ENCODE data around the gene EML1.

Gene EML1

GRCh38 chr14:99908653-99909250 is 115.5 kb downstream of the EML1 start:
- no peak for DNase-seq

GRCh38 chr14:99909513-99910064 is 116.4 kb downstream of the EML1 start:
- DNase-seq: no peak

- no peak for DNase-seq
Observed at GRCh38 chr14:99910337-99911309, 117.4 kb downstream of the EML1 start.

GRCh38 chr14:99915305-99916090 is 122.3 kb downstream of the EML1 start:
- DNase-seq: no peak

GRCh38 chr14:99916091-99916383 is 122.8 kb downstream of the EML1 start:
- DNase-seq: no peak

- DNase-seq: no peak
Observed at GRCh38 chr14:99918781-99919180, 125.6 kb downstream of the EML1 start.

GRCh38 chr14:99921425-99921824 is 128.2 kb downstream of the EML1 start:
- no peak for DNase-seq

- DNase-seq: no peak
Observed at GRCh38 chr14:99924379-99924778, 131.2 kb downstream of the EML1 start.

- no peak for DNase-seq
Observed at GRCh38 chr14:99925471-99925870, 132.3 kb downstream of the EML1 start.

GRCh38 chr14:99928963-99929362 is 135.8 kb downstream of the EML1 start:
- no peak for DNase-seq

- no peak for DNase-seq
Observed at GRCh38 chr14:99929601-99930000, 136.4 kb downstream of the EML1 start.

GRCh38 chr14:99930420-99931274 is 137.4 kb downstream of the EML1 start:
- peak; percentile 61 for DNase-seq

- DNase-seq: no peak
Observed at GRCh38 chr14:99931308-99931707, 138.1 kb downstream of the EML1 start.

- no peak for DNase-seq
Observed at GRCh38 chr14:99936056-99936455, 142.8 kb downstream of the EML1 start.

- no peak for DNase-seq
Observed at GRCh38 chr14:99936738-99937474, 143.7 kb downstream of the EML1 start.

- no peak for DNase-seq
Observed at GRCh38 chr14:99937475-99938244, 144.4 kb downstream of the EML1 start.

GRCh38 chr14:99938376-99938775 is 145.2 kb downstream of the EML1 start:
- DNase-seq: no peak

GRCh38 chr14:99938896-99939295 is 145.7 kb downstream of the EML1 start:
- DNase-seq: no peak

- DNase-seq: no peak
Observed at GRCh38 chr14:99939421-99939820, 146.2 kb downstream of the EML1 start.

- no peak for DNase-seq
Observed at GRCh38 chr14:99940064-99940463, 146.9 kb downstream of the EML1 start.

GRCh38 chr14:99941211-99941610 is 148.0 kb downstream of the EML1 start:
- DNase-seq: no peak

All from activated CD4-positive, alpha-beta T cell treated with anti-CD3 and anti-CD28 coated beads for 48 hours (primary cell).